ENCODE data around the gene RRP1. TPM values are rescaled to one million over a fixed set of nuclear protein-coding genes. Genes with fewer than 3 reads are reported as not detected.

The RRP1 gene
- total RNA-seq, 1 donor from 2014 or later: 43.6 TPM

DNA sequence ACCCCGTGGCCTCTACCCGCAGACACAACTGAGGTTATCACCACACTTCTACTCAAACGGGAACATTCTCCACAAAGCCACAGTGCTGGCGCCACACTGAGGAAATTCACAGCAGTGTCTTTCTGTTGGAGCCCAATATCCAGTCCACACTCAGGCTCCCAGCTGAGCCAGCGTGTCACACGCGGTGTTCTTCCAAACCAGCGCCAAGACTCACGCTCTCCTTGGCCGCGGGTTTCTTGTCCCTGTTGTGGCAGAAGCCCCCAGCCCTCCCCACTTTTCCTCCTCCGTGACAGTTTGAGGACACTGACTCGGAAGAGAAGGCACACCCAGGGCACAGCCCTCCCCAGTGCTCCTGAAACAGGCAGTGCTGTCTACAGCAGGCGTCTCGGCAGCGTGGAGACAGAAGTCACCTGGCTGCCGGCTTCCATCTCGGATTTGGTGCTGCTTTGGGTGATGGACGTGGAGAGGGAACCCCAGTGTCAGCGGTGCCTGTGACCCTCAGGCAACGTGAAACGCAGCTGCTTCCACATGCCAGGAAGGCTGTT, 40.3 kb downstream of the RRP1 start:
- Mint-ChIP-seq H3K9me3 (no peaks in the 10 kb centered on the region), H3K36me3 (no peaks in the 10 kb centered on the region), H3K27me3 (peaks cover 7% of the 10 kb centered on the region), H3K4me1 (ENCODE audit: unreplicated experiment) (peaks cover 5% of the 10 kb centered on the region), H3K27ac (no peak overlapping the region), H3K4me3 (no peak overlapping the region)
- DNase-seq (ENCODE audit: extremely low spot score, unreplicated experiment): no peak
- TF ChIP-seq, protein P1, sequence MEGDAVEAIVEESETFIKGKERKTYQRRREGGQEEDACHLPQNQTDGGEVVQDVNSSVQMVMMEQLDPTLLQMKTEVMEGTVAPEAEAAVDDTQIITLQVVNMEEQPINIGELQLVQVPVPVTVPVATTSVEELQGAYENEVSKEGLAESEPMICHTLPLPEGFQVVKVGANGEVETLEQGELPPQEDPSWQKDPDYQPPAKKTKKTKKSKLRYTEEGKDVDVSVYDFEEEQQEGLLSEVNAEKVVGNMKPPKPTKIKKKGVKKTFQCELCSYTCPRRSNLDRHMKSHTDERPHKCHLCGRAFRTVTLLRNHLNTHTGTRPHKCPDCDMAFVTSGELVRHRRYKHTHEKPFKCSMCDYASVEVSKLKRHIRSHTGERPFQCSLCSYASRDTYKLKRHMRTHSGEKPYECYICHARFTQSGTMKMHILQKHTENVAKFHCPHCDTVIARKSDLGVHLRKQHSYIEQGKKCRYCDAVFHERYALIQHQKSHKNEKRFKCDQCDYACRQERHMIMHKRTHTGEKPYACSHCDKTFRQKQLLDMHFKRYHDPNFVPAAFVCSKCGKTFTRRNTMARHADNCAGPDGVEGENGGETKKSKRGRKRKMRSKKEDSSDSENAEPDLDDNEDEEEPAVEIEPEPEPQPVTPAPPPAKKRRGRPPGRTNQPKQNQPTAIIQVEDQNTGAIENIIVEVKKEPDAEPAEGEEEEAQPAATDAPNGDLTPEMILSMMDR (conservative IDR thresholded peaks at IDR 0.05): no peak

DNA sequence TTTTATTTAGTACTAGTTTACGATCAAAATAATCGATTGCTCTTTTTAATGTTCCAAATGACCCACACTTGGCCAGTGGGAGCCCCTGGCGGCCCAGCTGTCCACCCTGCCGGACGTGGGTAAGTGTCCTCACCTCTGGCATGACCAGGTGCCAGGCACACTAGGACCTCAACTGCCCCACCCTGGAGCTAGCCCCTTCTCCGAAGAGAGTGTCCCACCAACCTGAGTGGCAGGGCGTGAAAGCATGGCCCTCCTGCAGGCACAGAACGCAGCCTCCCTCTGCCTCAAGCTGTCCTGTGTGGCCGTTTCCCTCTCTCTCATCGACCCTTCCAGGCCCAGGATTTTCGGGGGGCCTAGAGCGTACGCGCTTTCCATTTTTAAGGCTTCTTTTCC, 42.8 kb downstream of the RRP1 start:
- H3K27ac Mint-ChIP-seq: no peak overlapping the region
- DNase-seq (ENCODE audit: extremely low spot score, unreplicated experiment): no peak
- peaks cover 4% of the 10 kb centered on the region for H3K27me3 Mint-ChIP-seq
- H3K9me3 Mint-ChIP-seq: no peaks in the 10 kb centered on the region
- no peak overlapping the region for H3K4me3 Mint-ChIP-seq
- no peaks in the 10 kb centered on the region for H3K36me3 Mint-ChIP-seq
- H3K4me1 Mint-ChIP-seq (ENCODE audit: unreplicated experiment): no peaks in the 10 kb centered on the region
- TF ChIP-seq, protein P1 (conservative IDR thresholded peaks at IDR 0.05): no peak

DNA sequence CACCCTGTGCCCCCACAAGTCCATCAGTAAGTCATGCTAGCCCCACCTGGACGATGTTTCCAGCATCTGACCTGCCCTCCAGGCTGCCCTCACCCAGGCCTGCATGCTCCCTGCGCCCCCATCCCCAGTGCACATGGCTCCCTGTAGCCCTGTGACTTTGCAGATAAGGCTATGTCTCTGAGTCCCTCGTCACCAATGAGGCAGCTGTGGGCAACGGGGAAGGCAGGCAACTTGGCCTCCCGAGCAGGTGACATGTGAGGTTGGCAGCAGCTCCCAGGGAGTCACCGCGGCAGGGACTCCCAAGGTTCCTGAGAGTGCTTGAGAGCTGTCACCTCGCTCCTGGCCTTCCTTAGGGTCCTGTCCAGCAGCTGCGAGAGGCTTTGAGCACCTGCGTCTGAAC, 43.3 kb downstream of the RRP1 start:
- H3K4me3 Mint-ChIP-seq: no peak overlapping the region
- no peak for DNase-seq (ENCODE audit: extremely low spot score, unreplicated experiment)
- H3K4me1 Mint-ChIP-seq (ENCODE audit: unreplicated experiment): no peaks in the 10 kb centered on the region
- peaks cover 4% of the 10 kb centered on the region for H3K27me3 Mint-ChIP-seq
- TF ChIP-seq, protein P1 (conservative IDR thresholded peaks at IDR 0.05): no peak
- H3K36me3 Mint-ChIP-seq: no peaks in the 10 kb centered on the region
- no peak overlapping the region for H3K27ac Mint-ChIP-seq
- H3K9me3 Mint-ChIP-seq: no peaks in the 10 kb centered on the region

DNA sequence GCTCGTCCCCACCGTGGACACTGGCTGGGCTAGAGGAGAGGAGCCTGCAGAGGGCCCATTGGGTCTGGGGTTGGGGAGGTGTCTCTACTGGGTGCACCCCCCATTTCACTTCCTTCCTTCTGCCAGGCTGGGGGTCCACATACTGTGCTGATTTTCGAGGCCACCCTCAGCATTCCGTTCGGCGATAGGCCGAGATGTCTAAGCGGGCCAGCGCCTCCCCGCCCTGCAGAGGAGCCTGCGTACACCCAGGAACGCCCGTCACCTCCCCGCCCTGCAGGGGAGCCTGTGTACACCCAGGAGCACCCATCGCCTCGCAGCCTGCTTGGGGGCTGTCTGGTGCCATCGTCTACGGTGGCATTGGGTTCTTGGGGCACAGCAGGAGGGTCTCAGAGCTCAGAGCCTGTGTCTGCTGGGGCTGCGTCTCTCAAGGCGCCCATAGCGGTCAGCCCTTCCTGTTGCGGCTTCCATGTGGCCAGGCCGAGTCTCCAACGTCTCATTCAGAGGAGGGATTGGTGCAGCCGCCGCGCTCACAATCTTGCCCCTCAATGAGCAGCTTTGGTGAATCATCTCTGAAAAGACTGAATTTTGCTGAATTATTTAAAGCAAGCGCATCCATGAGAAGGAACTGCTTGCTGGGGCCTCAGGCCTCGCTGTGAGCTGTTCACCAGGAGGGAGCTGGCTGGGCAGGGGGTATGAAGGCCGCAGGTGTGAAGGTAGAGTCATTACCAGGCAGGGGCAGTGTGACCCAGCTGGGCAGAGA, 44.9 kb downstream of the RRP1 start:
- no peaks in the 10 kb centered on the region for H3K9me3 Mint-ChIP-seq

DNA sequence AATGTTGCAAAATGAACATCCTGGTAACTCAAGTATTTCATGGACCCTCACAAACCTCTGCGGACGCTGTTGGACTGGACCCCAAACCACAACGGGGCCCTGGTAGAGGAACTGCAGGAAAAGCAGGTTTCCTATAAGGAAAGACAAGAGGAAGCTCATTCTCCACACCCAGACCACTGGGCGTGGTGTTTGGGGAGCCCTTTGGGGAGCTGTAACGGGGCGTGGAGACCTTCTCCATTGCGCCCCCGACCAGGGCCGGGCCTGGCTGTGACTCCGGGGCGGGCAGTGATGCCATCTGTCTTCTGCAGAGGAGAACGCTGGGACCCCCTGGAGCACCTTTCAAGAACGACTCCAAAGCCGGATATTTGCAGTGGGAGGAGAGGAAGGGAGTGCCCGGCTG, 45.7 kb downstream of the RRP1 start:
- Mint-ChIP-seq H3K36me3 (no peaks in the 10 kb centered on the region), H3K27ac (no peak overlapping the region), H3K27me3 (no peaks in the 10 kb centered on the region), H3K9me3 (no peaks in the 10 kb centered on the region), H3K4me3 (no peak overlapping the region), H3K4me1 (ENCODE audit: unreplicated experiment) (no peaks in the 10 kb centered on the region)
- TF ChIP-seq, protein P1 (conservative IDR thresholded peaks at IDR 0.05): no peak
- DNase-seq (ENCODE audit: extremely low spot score, unreplicated experiment): no peak

More for the DNA sequence above, 44.9 kb downstream of the RRP1 start:
- H3K27ac Mint-ChIP-seq: no peak overlapping the region
- TF ChIP-seq, protein P1 (conservative IDR thresholded peaks at IDR 0.05): no peak
- no peaks in the 10 kb centered on the region for H3K36me3 Mint-ChIP-seq
- no peaks in the 10 kb centered on the region for H3K4me1 Mint-ChIP-seq (ENCODE audit: unreplicated experiment)
- no peak for DNase-seq (ENCODE audit: extremely low spot score, unreplicated experiment)
- H3K4me3 Mint-ChIP-seq: no peak overlapping the region
- no peaks in the 10 kb centered on the region for H3K27me3 Mint-ChIP-seq

Measured in type B pancreatic cell (in vitro differentiated cells).